NOMO-1 (cell line): ENCODE data around the gene RFX2.
A peak's percentile ranks its signal among the peaks of the same experiment; 100 is the strongest.
"Not testable (repeated sequence)": the region's sequence is repeated elsewhere in the genome, so short reads cannot be mapped to it uniquely, and the experiment has no call there.

Experiments used
- DNase-seq, 2 experiments: peaks; one replicate each; lab custom pipeline; 2025; ENCODE audit not compliant: unreplicated experiment in 2 of 2; lab: John Stamatoyannopoulos, UW

The RFX2 gene

GRCh38 chr19:6041991-6042481 is 68.3 kb downstream of the RFX2 start:
- no peak for DNase-seq

- DNase-seq, result no peak
Measured at GRCh38 chr19:6041071-6041470, 69.2 kb downstream of the RFX2 start.

- DNase-seq, result no peak
Measured at GRCh38 chr19:6039566-6040225, 70.6 kb downstream of the RFX2 start.

GRCh38 chr19:6038634-6039405 is 71.5 kb downstream of the RFX2 start:
- no peak for DNase-seq

- DNase-seq, result no peak
Measured at GRCh38 chr19:6035026-6035425, 75.3 kb downstream of the RFX2 start.

- no peak for DNase-seq
Measured at GRCh38 chr19:6034512-6034911, 75.8 kb downstream of the RFX2 start.

GRCh38 chr19:6033744-6034264 is 76.5 kb downstream of the RFX2 start:
- no peak for DNase-seq

- DNase-seq, result no peak
Measured at GRCh38 chr19:6032827-6033226, 77.5 kb downstream of the RFX2 start.

GRCh38 chr19:6032381-6032780 is 77.9 kb downstream of the RFX2 start:
- no peak for DNase-seq

GRCh38 chr19:6030214-6030507 is 80.1 kb downstream of the RFX2 start:
- DNase-seq, result peak in 1 of 2 experiments; percentile 25

GRCh38 chr19:6026390-6027227 is 83.7 kb downstream of the RFX2 start:
- DNase-seq, result no peak

GRCh38 chr19:6024756-6025155 is 85.5 kb downstream of the RFX2 start:
- DNase-seq, result not testable (repeated sequence)

- no peak for DNase-seq
Measured at GRCh38 chr19:6023936-6024335, 86.4 kb downstream of the RFX2 start.

GRCh38 chr19:6023085-6023682 is 87.1 kb downstream of the RFX2 start:
- no peak for DNase-seq

GRCh38 chr19:6022570-6023064 is 87.7 kb downstream of the RFX2 start:
- no peak for DNase-seq

GRCh38 chr19:6021878-6022569 is 88.3 kb downstream of the RFX2 start:
- peak; percentile 34 to 59 for DNase-seq

GRCh38 chr19:6020972-6021805 is 89.1 kb downstream of the RFX2 start:
- DNase-seq, result no peak

- peak in 1 of 2 experiments; percentile 45 for DNase-seq
Measured at GRCh38 chr19:6020166-6020882, 90.0 kb downstream of the RFX2 start.

GRCh38 chr19:6018786-6019185 is 91.5 kb downstream of the RFX2 start:
- no peak for DNase-seq
